ENCODE measurements around the gene TP53I11.

TP53I11 gene

DNA sequence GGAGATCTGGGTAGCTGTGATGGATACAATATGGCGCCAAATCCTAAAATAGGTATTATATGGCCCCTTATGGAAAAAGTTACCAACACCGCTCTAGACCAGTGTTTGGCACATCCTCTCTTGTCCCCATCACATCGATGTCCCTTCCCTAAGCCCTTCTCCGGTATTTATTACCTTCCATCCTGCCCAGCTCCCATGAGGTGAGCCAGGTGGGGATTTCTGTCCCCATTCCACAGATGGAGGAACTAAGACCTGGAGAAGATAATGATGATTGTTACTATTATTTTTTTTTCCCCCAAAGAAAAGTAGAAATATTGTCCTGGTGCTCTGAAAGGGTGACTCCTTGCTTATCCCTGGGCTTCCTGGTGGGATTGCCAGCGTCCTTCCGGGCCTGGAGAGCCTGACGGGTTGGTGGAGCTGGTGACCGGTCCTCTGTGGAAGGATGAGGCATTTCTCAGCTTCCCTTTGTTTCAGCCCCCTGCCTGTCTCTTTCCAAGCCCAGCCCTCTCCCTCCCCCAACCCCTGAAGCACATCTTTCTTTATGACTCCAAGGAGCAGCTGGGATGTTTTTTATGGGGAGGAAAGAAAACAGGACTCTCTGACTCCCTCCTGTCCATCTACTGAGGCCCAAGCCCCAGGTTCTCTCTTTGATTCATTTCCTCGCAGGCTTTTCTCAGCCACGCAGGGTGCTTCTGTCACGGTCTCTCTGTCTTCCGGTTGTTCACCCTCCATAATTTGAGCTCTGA lies 65.4 kb downstream of the TP53I11 start:
- DNase-seq (ENCODE audit: low spot score), result no peak

DNA sequence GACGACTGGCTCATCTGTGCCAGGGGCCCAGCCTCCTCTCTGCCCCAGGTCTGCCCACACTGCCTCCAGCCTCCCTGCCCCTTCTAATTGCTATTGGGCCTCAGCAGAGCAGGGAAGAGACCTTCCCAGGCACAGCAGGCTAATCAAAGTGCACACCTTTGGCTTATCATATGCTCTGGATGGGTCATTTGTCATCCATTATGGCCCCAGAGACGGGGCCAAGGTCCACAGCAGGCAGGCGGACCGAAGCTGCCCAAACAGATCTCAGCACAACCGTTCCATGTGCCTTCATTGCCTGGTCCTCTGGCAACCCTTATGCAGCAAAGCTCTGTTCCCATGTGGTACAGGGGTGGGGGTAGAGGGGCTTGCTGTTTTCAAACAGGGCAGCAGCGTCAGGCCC lies 66.6 kb downstream of the TP53I11 start:
- DNase-seq (ENCODE audit: low spot score), result no peak

DNA sequence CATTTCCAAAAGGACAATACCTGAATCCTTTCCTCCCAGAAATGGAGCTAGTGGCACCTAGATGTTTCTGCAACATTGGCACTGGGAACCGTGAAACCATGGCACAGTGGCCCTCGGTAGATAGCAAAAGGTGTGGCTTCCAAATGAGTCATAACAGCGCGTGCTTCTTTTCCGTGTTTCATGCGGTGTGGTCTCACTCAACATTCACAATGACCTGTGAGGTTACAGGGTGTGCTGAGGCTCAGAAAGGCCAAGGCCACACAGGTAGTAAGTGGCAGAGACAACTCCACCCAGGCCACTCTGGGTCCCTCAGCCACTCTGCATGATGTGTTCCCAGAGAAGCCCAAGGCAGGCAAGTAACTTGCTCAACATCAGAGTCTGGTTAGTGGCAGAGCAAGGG lies 67.4 kb downstream of the TP53I11 start:
- no peak for DNase-seq (ENCODE audit: low spot score)
